Measurements from ENCODE around the gene PLGRKT. TPM values are rescaled to one million over a fixed set of nuclear protein-coding genes. Genes with fewer than 3 reads are reported as not detected.

Gene PLGRKT
- total RNA-seq, 1 experiment from 2014 or later: 5.0 TPM

GRCh38 chr9:5310851-5311250, 126.9 kb downstream of the PLGRKT start:
- H3K4me1 ChIP-seq: no peaks in the 10 kb centered on the region

More at GRCh38 chr9:5310851-5311250, 126.9 kb downstream of the PLGRKT start:
- Mint-ChIP-seq H3K9me3 (ENCODE audit: unreplicated experiment) (peaks cover 10% of the 10 kb centered on the region), H3K36me3 (ENCODE audit: insufficient read depth, unreplicated experiment) (no peaks in the 10 kb centered on the region), H3K27ac (ENCODE audit: unreplicated experiment) (no peak overlapping the region), H3K27me3 (ENCODE audit: insufficient read depth, unreplicated experiment) (peaks cover 16% of the 10 kb centered on the region), H3K4me3 (ENCODE audit: unreplicated experiment) (no peak overlapping the region), H3K4me1 (ENCODE audit: low read depth, unreplicated experiment) (no peaks in the 10 kb centered on the region)
- ChIA-PET CTCF (no interaction called here), POLR2A (no interaction called here)
- Histone ChIP-seq H3K27me3 (replicated peaks; ENCODE audit: control insufficient read depth, insufficient read depth, low read length) (no peaks in the 10 kb centered on the region), H3K9me3 (no peaks in the 10 kb centered on the region), H3K36me3 (ENCODE audit: control insufficient read depth, insufficient read depth, low read length) (no peaks in the 10 kb centered on the region), H3K4me3 (ENCODE audit: low read depth, low read length) (no peak overlapping the region)
- no TSS peak for BruUV-seq (replicated peaks)
- intact Hi-C loops (cut with micrococcal nuclease; ENCODE audit: unreplicated experiment): no loop called here
- TF ChIP-seq CTCF (IDR thresholded peaks at IDR 0.05; ENCODE audit: insufficient read depth in 1 of 2, low read depth in 1 of 2, low read length in 1 of 2, severe bottlenecking in 1 of 2, unreplicated experiment in 1 of 2): no peak
- no peak for DNase-seq

Other genes with a start within 250 kb of the PLGRKT start
- gene INSL4, start 206.5 kb downstream of the PLGRKT start, total RNA-seq (2022): not detected in 2 replicates
- 1.9 and 3.4 TPM in 2 replicates for gene RLN2, start 133.2 kb downstream of the PLGRKT start, total RNA-seq (2022)
- 0.44 TPM in 1 of 2 replicates, not detected in the other for gene RLN1, start 98.0 kb downstream of the PLGRKT start, total RNA-seq (2022)
- gene CD274, start 12.6 kb upstream of the PLGRKT start, total RNA-seq (2022): 0.67 TPM in 1 of 2 replicates, not detected in the other
- not detected in 2 replicates for gene PDCD1LG2, start 72.6 kb upstream of the PLGRKT start, total RNA-seq (2022)
- gene RIC1, start 191.2 kb upstream of the PLGRKT start, total RNA-seq (2022): 18.6 and 19.4 TPM in 2 replicates